HUES48 (cell line): ENCODE results near the gene PCLAF.

Source experiments
- H3K27ac ChIP-seq: one replicate; pipeline ENCODE4 v1.7.0; 2013; ENCODE audit warnings: low read depth, low read length, inconsistent platforms
- H3K27me3 ChIP-seq: 2 replicates; pipeline ENCODE4 v1.6.1; 2013; ENCODE audit warnings: mild to moderate bottlenecking, low read length; ENCODE audit not compliant: control insufficient read depth, insufficient read depth
- H3K36me3 ChIP-seq: 2 replicates; pipeline ENCODE4 v1.6.1; 2013; ENCODE audit warnings: low read length; ENCODE audit not compliant: control insufficient read depth, insufficient read depth
- H3K4me1 ChIP-seq: 2 replicates; pipeline ENCODE4 v1.6.1; 2013; ENCODE audit warnings: mild to moderate bottlenecking, low read length; ENCODE audit not compliant: control insufficient read depth, insufficient read depth
- H3K4me3 ChIP-seq: 2 replicates; pipeline ENCODE4 v1.5.1; 2013; ENCODE audit warnings: mild to moderate bottlenecking, low read depth, low read length
- H3K9ac ChIP-seq: 2 replicates; pipeline ENCODE4 v1.6.1; 2013; ENCODE audit warnings: mild to moderate bottlenecking, low read depth, low read length, moderate library complexity
- H3K9me3 ChIP-seq: 2 replicates; pipeline ENCODE4 v1.6.1; 2013; ENCODE audit warnings: low read length; ENCODE audit not compliant: control insufficient read depth, insufficient read depth

Gene PCLAF, protein sequence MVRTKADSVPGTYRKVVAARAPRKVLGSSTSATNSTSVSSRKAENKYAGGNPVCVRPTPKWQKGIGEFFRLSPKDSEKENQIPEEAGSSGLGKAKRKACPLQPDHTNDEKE

DNA sequence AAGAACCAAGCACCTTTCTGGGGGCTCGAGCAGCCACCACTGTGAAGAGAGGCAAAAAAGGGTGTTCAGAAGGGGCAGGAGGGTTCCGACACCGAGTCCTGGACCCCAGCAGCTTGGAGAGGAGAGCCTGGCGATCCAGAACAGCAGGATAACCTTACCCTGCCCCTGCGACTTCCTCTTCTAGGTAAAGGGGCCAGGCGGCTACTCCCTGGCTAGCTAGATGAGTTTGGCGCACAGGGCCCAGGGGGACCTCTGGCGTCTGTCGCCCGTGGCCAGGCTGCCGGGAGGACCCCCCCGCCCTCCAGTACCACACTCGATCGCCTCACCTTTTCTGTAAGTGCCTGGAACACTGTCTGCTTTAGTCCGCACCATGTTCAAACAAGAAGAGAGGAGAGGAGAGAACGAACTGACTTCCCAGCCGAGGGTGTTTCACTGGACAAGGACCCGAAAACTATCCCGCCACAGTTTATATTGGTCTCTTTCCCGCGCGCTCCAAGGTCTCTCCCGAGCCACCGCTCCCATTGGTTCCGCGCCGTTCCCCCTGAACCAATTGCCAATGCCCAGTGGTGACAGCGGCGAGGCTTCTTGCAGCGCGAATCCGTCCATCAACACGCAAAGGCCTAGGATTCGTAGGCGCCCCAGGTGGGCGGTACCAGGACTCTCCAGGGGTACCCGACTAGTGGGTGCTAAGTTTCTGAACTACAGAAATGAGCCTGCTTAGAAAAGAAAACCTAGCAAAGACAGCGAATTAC lies at the start of gene PCLAF:
Gene PCLAF, minus strand, starts transcription at position 442 of the 752 bp plus-strand sequence. Its CDS starts 70 bp downstream, at position 372.
- H3K9me3 ChIP-seq, result no peaks in the 10 kb centered on the region
- H3K9ac ChIP-seq, result peak within 1 kb of the TSS; percentile 79
- H3K4me1 ChIP-seq, result no peaks in the 10 kb centered on the region
- no peaks in the 10 kb centered on the region; the same call in none of the 2 replicates for H3K27me3 ChIP-seq
- peak within 1 kb of the TSS; percentile 90 for H3K4me3 ChIP-seq
- H3K36me3 ChIP-seq, result peaks cover 20% of the 10 kb centered on the region
- peak within 1 kb of the TSS; percentile 77 for H3K27ac ChIP-seq

DNA sequence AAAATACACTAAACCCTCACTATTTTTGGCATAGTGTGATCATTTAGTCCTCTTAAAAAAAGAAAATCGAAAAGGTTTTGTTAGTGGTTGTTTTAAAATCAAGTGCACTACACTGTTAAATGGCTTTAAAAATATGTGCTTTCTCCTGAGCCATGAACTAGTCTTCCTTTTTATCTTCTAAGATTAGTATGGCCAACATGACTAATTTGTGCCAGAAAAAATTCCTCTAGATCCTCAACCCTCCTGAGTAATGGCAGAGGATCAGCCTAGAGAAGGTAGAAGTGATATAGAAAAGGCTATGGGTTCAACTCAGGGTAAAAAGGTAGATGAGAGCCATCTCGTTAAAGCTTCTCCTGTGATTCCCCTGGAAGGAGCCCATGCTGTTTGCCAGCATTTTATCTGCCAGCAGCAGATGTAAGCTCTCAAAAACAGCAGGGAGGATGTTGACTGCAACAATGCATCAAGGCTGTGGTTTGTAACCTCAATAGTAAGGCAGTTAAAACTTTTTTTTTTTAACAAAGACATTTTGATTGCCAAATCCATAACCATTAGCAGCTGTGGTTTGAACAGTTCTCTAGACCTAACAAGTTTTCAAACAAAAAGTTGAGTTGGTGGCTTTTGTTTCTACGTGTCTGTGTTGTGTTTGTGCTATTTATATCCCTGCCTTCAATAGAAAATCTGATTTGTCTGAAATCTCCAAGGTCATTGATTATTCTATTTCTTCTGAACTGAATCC lies 48.9 kb upstream of the PCLAF start:
- Histone ChIP-seq H3K4me1 (peaks cover 19% of the 10 kb centered on the region), H3K36me3 (peaks cover 16% of the 10 kb centered on the region), H3K4me3 (no peak overlapping the region; the same call in 1 of the 2 replicates), H3K9ac (peak overlapping the region; percentile 19; the same call in 1 of the 2 replicates), H3K27ac (peak overlapping the region; percentile 87), H3K9me3 (no peaks in the 10 kb centered on the region), H3K27me3 (0 out of 2 replicates have a peak, but pooled peaks cover 3% of the 10 kb centered on the region)

DNA sequence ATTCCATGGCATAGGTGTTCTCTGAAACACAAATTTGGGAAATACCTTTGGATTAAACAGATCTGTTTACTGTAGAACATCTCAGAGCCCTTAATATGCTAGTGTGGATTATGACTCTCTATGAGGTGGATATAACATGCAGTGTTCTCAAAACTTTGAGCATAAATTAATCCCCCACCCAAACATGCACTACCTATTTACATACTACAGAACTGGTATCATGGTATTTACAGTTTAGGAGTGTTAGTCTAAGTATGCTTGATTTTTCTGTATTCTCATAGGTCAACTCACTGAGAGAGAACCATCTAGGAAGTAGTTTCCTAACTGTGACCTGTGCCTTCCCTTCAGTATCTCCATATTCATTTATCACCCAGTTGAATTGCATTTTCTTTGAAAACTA lies 48.2 kb upstream of the PCLAF start:
- Histone ChIP-seq H3K27ac (peak overlapping the region; percentile 87), H3K27me3 (0 out of 2 replicates have a peak, but pooled peaks cover 3% of the 10 kb centered on the region), H3K4me1 (peaks cover 19% of the 10 kb centered on the region), H3K4me3 (no peak overlapping the region), H3K36me3 (peaks cover 20% of the 10 kb centered on the region), H3K9me3 (no peaks in the 10 kb centered on the region), H3K9ac (no peak overlapping the region)

DNA sequence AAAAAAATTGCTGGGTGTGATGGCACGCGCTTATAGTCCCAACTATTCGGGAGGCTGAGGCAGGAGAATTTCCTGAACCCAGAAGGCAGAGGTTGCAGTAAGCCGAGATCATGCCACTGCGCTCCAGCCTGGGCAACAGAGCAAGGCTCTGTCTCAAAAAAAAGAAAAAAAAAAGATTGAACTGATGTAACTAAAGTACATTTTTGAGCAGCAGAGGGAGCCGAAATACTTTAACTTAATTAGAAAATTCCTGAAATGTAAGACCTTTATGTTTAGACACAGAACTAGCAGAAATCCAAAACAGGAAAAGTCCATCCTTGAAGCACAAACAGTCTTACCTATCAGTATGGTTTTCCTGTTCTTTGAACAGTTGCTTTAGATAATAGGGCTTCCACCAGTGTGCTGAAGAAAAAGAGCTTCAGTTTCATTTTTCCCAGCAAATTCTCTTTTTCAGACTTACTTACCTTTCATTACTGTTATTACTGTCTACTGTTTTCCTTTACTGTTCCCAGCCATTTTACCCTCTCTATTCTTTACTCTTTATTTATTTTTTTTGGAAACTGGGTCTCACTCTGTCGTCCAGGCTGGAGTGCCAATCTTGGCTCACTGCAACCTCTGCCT lies 45.7 kb upstream of the PCLAF start:
- Histone ChIP-seq H3K36me3 (peaks cover 40% of the 10 kb centered on the region), H3K9ac (no peak overlapping the region), H3K27ac (no peak overlapping the region), H3K4me1 (peaks cover 19% of the 10 kb centered on the region), H3K4me3 (no peak overlapping the region), H3K9me3 (no peaks in the 10 kb centered on the region), H3K27me3 (0 out of 2 replicates have a peak, but pooled peaks cover 3% of the 10 kb centered on the region)

DNA sequence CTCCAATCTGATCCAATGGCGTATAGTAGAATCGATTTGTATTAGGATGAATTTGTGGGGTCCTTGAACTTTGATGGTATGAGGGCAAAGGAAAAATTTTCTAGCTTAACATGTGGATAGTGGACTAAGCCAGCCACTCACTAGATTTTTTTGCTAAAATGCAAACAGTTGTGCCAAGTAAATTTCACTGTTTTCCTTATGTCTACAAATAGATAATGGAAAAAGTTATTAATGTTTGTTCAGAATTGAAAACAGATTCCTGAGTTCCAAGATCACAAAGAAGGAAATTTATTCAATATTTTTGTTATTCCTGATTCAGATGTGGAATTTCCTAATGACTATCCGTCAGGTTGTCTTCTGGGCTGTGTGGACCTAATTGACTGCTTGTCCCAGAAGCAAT lies 44.0 kb upstream of the PCLAF start:
- Histone ChIP-seq H3K36me3 (peaks cover 40% of the 10 kb centered on the region), H3K4me1 (peaks cover 10% of the 10 kb centered on the region), H3K9ac (no peak overlapping the region), H3K4me3 (no peak overlapping the region), H3K27me3 (no peaks in the 10 kb centered on the region), H3K9me3 (no peaks in the 10 kb centered on the region), H3K27ac (no peak overlapping the region)

DNA sequence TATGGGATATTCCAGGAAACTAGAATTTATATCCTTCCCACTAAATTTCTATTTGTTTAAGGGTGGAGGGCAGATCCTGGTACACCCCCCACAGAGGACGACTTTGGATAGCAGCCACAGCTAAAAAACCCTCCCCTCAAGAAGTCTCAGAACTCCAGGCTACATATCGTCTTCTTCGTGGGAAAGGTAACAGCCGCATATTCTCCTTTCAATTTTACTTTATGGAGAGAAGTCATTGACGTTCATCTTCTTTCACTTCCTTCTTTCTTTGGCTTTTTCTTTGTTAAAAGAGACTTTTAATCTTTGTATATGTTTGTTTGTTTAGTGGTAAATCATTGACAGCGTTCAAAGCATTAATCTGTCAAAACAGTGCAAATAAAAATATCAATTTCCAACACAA lies 42.7 kb upstream of the PCLAF start:
- Histone ChIP-seq H3K27me3 (no peaks in the 10 kb centered on the region), H3K9me3 (no peaks in the 10 kb centered on the region), H3K4me1 (no peaks in the 10 kb centered on the region), H3K36me3 (peaks cover 42% of the 10 kb centered on the region), H3K27ac (no peak overlapping the region), H3K4me3 (no peak overlapping the region), H3K9ac (no peak overlapping the region)

DNA sequence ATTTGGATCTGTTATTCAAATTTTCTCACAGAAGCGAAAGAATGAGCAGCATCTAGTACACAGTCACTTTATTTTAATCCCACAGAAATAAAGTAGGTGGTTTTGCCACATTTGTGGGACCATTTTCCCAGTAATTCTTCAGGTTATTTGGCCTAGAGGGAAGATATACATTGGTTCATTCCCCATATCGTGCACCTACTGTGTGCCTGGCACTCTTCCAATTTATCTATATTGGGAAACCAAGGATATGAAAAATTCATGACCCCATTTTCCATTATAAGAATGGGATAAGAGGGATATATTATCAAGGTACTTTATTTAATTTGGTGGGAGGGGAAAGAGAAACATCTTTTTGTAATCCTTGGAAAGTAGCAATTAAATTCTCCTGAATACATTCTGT lies 41.5 kb upstream of the PCLAF start:
- Histone ChIP-seq H3K9ac (no peak overlapping the region), H3K4me3 (no peak overlapping the region), H3K27ac (no peak overlapping the region), H3K9me3 (no peaks in the 10 kb centered on the region), H3K4me1 (no peaks in the 10 kb centered on the region), H3K27me3 (no peaks in the 10 kb centered on the region), H3K36me3 (peaks cover 49% of the 10 kb centered on the region)

DNA sequence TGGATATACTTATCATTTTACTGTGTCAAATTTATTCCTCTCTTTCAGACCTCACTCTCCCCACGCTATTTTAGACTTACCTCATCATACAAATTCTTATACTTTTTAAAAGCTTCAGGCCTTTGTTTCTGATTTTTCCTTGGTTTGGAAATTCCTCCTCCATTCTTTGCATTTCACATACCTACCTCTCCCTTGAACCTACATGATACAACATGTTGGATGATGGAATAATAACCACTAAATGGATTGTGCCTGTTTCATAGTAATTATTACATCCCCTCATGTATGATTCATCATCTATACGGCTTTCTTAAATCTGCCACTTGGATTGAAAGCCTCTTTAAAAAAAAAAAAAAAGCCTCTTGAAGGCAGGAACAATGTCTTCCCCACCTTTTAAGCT lies 31.0 kb upstream of the PCLAF start:
- Histone ChIP-seq H3K36me3 (peaks cover 58% of the 10 kb centered on the region), H3K9ac (no peak overlapping the region), H3K27ac (no peak overlapping the region), H3K27me3 (no peaks in the 10 kb centered on the region), H3K9me3 (no peaks in the 10 kb centered on the region), H3K4me3 (no peak overlapping the region), H3K4me1 (no peaks in the 10 kb centered on the region)

DNA sequence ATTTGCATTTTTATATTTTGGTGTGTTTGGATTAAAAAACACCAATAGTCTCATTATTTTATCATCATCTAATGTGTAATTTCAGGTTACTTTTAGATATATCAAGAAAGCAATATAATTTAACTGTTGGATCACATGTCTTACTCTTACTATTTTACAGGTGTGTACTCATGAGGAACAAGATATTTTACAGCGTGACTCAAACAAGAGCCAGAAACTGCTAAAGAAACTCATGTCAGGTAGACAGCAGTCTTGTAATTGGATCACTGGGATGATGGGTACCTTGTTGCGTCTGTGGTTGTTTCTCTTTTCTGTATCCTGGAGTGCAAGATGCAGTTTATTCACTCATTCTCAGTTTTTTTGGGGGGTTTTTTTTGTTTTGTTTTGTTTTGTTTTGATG lies 19.3 kb upstream of the PCLAF start:
- no peaks in the 10 kb centered on the region for H3K4me1 ChIP-seq
- H3K36me3 ChIP-seq, result peaks cover 61% of the 10 kb centered on the region
- no peak overlapping the region for H3K4me3 ChIP-seq
- no peak overlapping the region for H3K27ac ChIP-seq
- no peaks in the 10 kb centered on the region for H3K27me3 ChIP-seq
- H3K9ac ChIP-seq, result no peak overlapping the region
- no peaks in the 10 kb centered on the region for H3K9me3 ChIP-seq

DNA sequence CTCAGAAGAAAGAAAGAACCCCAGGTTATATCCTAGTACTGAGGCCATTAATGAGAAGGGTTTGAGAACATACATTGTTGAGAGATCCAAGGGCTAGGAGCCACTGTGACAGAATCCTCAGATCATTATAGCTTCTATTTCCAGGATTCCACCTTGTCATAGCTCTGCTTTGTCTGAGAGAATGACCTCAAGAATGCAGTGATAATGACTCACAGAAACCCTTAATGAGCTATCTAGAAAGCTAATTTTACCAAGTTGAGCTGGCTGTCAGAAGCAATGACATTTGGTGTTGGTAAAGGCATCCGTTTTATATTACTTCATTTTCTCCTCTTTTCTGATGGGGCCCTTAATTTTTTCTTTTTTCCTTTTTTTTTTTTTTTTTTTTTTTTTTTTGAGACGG lies 17.3 kb upstream of the PCLAF start:
- H3K9me3 ChIP-seq, result no peaks in the 10 kb centered on the region
- H3K36me3 ChIP-seq, result peaks cover 64% of the 10 kb centered on the region
- no peak overlapping the region for H3K4me3 ChIP-seq
- H3K9ac ChIP-seq, result no peak overlapping the region
- H3K27ac ChIP-seq, result no peak overlapping the region
- no peaks in the 10 kb centered on the region for H3K4me1 ChIP-seq
- no peaks in the 10 kb centered on the region for H3K27me3 ChIP-seq
